Suprapubic skin (tissue), 4 donors: ENCODE measurements around the gene PLA2R1. TPM values are rescaled to one million over a fixed set of nuclear protein-coding genes. Genes with fewer than 3 reads are reported as not detected.
"Not testable (repeated sequence)": the region's sequence is repeated elsewhere in the genome, so short reads cannot be mapped to it uniquely, and the experiment has no call there.

ENCODE experiments used
- DNase-seq, 2 donors: peaks; one replicate each; pipeline ENCODE4 v3.0.0-alpha.2; 2019; ENCODE audit warnings: low spot score in 2 of 2
- H3K27ac ChIP-seq: fragments of 200-600 bp; sonication (generic); one replicate; pipeline ENCODE4 v1.5.1; 2019
- H3K27me3 ChIP-seq: fragments of 200-600 bp; sonication (generic); one replicate; pipeline ENCODE4 v1.5.1; 2019
- H3K36me3 ChIP-seq: fragments of 200-600 bp; sonication (generic); one replicate; pipeline ENCODE4 v1.5.1; 2019
- H3K4me1 ChIP-seq: fragments of 200-600 bp; sonication (generic); one replicate; pipeline ENCODE4 v1.5.1; 2019
- H3K4me3 ChIP-seq: fragments of 200-600 bp; sonication (generic); one replicate; pipeline ENCODE4 v1.5.1; 2019; ENCODE audit warnings: mild to moderate bottlenecking
- H3K9me3 ChIP-seq: fragments of 200-600 bp; sonication (generic); one replicate; pipeline ENCODE4 v1.5.1; 2019
- EP300 ChIP-seq: sonication (generic); formaldehyde crosslinking; IDR thresholded peaks from one replicate; pipeline ENCODE4 v1.6.1; 2017; ENCODE audit warnings: antibody characterized with exemption
- POLR2A ChIP-seq, 2 donors: fragments of 450-650 bp; IDR thresholded peaks; one replicate each; pipeline ENCODE4 v1.6.1; 2017; ENCODE audit warnings: antibody characterized with exemption in 2 of 2, mild to moderate bottlenecking in 2 of 2, moderate library complexity in 2 of 2
- POLR2AphosphoS5 ChIP-seq, 3 donors: sonication (generic); formaldehyde crosslinking; IDR thresholded peaks; one replicate each; pipeline ENCODE4 v1.6.1; 2017; ENCODE audit warnings: antibody characterized with exemption in 3 of 3
- WGBS: methylation state at CpG from one replicate; pipeline ENCODE4 v1.1.5; 2018; 5-methylcytosine and 5-hydroxymethylcytosine counted together
- total RNA-seq, 4 donors: library from RNA; depleted of rRNA; stranded (reverse); fragments of >200 nt; gene quantifications; one replicate each; pipeline ENCODE4 v1.1.0, GENCODE V29; 2016
- TF ChIP-seq, protein P1 (sequence below), 2 donors: fragments of 200-600 bp in 1 of 2; fragments of 450-650 bp in 1 of 2; sonication (generic) in 1 of 2; IDR thresholded peaks; one replicate each; pipeline ENCODE4 v1.5.1; 2016 to 2019; ENCODE audit warnings: antibody characterized with exemption in 2 of 2, mild to moderate bottlenecking in 1 of 2, moderate library complexity in 1 of 2

PLA2R1 gene
- total RNA-seq, 4 donors from 2014 or later: 31.3 to 68.8 (median 40.8) TPM

DNA sequence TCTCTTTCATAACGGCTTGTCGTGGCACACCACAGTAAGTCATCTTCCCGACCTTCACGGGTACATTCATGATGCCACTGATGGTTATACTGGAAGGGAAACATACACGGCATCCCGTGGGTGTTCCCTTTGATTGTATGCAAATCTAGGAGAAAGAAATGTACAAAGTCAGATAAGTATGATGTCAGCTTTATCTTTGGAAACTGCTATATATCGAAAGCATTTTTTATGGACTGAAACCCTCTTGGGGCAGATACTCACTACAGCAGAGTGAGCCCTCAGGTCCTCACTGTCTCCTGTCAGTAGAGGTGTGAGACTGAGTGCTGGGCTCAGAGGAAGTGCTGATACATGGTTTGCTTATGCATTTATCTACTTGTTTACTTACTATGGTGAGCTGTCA, 20.4 kb downstream of the PLA2R1 start:
- H3K27me3 ChIP-seq: no peaks in the 10 kb centered on the region
- H3K36me3 ChIP-seq: peaks cover 27% of the 10 kb centered on the region
- H3K4me1 ChIP-seq: peaks cover 10% of the 10 kb centered on the region
- WGBS: 83% methylated on average over 7 of the region's 7 CpGs
- DNase-seq: no peak
- no peak overlapping the region for H3K4me3 ChIP-seq
- H3K9me3 ChIP-seq: no peaks in the 10 kb centered on the region
- no peak for TF ChIP-seq EP300
- TF ChIP-seq, protein P1, sequence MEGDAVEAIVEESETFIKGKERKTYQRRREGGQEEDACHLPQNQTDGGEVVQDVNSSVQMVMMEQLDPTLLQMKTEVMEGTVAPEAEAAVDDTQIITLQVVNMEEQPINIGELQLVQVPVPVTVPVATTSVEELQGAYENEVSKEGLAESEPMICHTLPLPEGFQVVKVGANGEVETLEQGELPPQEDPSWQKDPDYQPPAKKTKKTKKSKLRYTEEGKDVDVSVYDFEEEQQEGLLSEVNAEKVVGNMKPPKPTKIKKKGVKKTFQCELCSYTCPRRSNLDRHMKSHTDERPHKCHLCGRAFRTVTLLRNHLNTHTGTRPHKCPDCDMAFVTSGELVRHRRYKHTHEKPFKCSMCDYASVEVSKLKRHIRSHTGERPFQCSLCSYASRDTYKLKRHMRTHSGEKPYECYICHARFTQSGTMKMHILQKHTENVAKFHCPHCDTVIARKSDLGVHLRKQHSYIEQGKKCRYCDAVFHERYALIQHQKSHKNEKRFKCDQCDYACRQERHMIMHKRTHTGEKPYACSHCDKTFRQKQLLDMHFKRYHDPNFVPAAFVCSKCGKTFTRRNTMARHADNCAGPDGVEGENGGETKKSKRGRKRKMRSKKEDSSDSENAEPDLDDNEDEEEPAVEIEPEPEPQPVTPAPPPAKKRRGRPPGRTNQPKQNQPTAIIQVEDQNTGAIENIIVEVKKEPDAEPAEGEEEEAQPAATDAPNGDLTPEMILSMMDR (IDR thresholded peaks at IDR 0.05): no peak
- TF ChIP-seq POLR2A (IDR thresholded peaks at IDR 0.05): no peak
- TF ChIP-seq POLR2AphosphoS5 (IDR thresholded peaks at IDR 0.05): no peak
- no peak overlapping the region for H3K27ac ChIP-seq

DNA sequence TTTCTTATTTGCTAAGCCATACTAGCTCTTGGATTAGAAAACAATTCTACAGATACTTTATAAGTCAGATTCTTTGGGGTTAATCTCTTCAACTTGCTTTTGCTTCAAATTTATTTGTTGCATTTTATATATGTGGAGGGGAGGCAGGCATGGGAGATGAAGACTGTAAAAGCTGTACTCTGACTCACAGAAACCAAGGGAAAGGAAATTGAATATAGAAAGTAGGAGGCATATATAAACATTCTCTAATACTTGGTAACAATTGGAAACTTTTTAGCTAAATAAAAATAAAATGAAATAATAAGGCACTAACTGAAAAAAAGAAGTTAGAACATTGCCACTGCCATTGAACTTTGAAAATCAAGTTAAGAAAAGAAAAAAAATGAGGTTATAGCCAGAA, 21.3 kb downstream of the PLA2R1 start:
- Histone ChIP-seq H3K9me3 (no peaks in the 10 kb centered on the region), H3K27ac (no peak overlapping the region), H3K4me1 (peaks cover 10% of the 10 kb centered on the region), H3K27me3 (no peaks in the 10 kb centered on the region), H3K4me3 (no peak overlapping the region), H3K36me3 (peaks cover 27% of the 10 kb centered on the region)
- TF ChIP-seq POLR2A (IDR thresholded peaks at IDR 0.05) (no peak), POLR2AphosphoS5 (IDR thresholded peaks at IDR 0.05) (no peak), EP300 (no peak)
- TF ChIP-seq, protein P1 (IDR thresholded peaks at IDR 0.05): no peak
- DNase-seq: no peak

DNA sequence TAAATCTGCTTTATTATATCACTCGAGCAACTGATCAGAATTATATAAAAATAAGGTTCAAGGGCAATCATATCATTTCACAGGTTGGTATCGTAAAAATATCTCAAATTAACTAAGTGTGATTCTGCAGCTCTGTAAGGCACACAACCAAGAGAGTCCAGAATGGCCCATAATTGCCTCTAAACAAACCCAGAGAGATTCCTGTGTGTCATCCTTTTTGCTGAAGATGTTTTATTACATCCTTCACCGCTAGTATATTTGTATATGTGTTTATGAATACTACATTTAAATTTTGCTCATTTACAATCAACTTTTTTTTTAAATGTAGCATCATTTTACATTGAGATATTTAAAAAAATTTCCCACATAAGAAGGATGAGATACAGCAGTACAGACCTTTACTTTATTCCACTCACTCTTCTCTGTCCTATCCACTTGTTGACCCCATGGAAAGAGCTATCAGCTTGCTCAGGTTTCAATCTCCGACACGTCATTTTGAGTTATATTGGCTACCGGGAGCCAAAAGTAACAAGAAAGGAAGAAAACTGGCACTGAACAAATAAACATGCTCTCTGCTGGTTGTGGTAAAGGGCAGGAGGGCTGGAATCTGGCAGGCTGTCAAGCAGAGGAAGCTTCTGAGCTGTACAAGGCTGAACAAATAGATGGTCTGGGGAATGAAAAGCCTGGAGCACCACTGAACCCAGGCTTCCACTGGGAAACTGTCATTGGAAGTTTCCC, 23.1 kb downstream of the PLA2R1 start:
- H3K36me3 ChIP-seq: peaks cover 20% of the 10 kb centered on the region
- 78% methylated on average over 6 of the region's 6 CpGs for WGBS
- no peak for DNase-seq

DNA sequence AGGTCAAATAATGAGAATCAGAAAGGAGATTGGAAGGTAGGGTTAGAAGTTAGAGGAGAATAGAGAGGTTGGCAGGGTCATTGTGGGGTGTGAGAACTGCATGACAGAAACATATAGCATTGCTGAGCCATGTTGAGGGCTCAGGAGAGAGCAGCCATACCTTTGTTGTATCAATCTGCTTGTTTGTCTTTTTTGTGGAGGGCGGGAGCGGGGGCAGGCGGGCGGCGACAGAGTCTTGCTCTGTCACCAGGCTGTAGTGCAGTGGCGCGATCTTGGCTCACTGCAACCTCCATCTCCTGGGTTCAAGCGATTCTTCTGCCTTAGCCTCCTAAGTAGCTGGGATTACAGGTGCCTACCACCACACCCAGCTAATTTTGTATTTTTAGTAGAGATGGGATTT, 23.8 kb downstream of the PLA2R1 start:
- not testable (repeated sequence) for H3K4me1 ChIP-seq, DNase-seq, H3K9me3 ChIP-seq, H3K4me3 ChIP-seq, H3K27ac ChIP-seq, H3K27me3 ChIP-seq
- WGBS: 97% methylated on average over 8 of the region's 8 CpGs
- H3K36me3 ChIP-seq: peaks cover 18% of the 10 kb centered on the region

More for the DNA sequence above, 23.1 kb downstream of the PLA2R1 start:
- no peak overlapping the region for H3K4me3 ChIP-seq
- H3K27me3 ChIP-seq: no peaks in the 10 kb centered on the region
- peaks cover 10% of the 10 kb centered on the region for H3K4me1 ChIP-seq
- TF ChIP-seq EP300 (no peak), POLR2A (IDR thresholded peaks at IDR 0.05) (no peak), POLR2AphosphoS5 (IDR thresholded peaks at IDR 0.05) (no peak)
- TF ChIP-seq, protein P1 (IDR thresholded peaks at IDR 0.05): no peak
- no peak overlapping the region for H3K27ac ChIP-seq
- H3K9me3 ChIP-seq: no peaks in the 10 kb centered on the region

DNA sequence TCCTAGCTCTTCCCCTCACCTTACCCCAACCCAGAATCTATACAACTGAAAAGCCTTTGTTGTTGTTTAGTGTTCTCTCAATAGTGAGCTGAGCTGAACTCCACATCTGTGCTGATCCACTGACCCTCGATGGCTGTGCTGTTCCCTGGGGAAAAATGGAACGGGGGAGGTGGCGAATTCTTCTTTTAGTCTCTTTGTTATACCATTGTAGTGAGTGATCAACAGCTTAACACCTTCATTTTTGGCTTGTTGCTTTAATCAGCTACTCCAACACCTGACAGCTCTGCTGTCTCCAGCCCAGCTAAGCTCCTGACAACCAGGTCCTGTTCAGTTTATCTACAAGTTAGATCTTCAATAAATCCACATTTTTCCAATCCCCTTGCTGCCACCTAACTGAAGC, 25.7 kb downstream of the PLA2R1 start:
- H3K9me3 ChIP-seq: no peaks in the 10 kb centered on the region
- peaks cover 16% of the 10 kb centered on the region for H3K36me3 ChIP-seq
- H3K4me3 ChIP-seq: no peak overlapping the region
- DNase-seq: no peak
- no peaks in the 10 kb centered on the region for H3K27me3 ChIP-seq
- no peak overlapping the region for H3K27ac ChIP-seq
- WGBS: 61% methylated on average over 3 of the region's 3 CpGs
- TF ChIP-seq POLR2A (IDR thresholded peaks at IDR 0.05) (no peak), POLR2AphosphoS5 (IDR thresholded peaks at IDR 0.05) (no peak), EP300 (no peak)
- TF ChIP-seq, protein P1 (IDR thresholded peaks at IDR 0.05): no peak
- H3K4me1 ChIP-seq: peaks cover 10% of the 10 kb centered on the region

DNA sequence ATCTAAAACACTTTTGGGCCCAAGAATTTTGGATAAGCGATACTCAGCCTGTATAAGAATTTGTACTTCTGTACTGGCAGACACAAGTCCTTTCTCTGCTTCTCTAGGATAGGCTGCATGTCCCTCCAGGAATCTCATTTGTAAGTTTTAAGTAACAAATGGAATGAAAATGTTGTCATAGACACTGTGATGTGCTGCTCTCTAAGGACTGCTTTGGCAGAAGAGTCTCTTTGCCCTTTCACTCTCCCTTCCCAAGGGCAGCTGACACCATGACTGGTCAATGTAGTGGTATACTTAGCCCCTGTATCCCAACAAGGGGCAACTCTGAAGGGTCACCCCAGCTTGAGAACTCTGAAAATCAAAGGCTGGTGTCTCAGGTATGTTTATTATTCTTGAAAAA, 27.3 kb downstream of the PLA2R1 start:
- WGBS: 100% methylated on average over 1 of the region's 1 CpG
- Histone ChIP-seq H3K27me3 (no peaks in the 10 kb centered on the region), H3K4me3 (no peak overlapping the region), H3K9me3 (no peaks in the 10 kb centered on the region), H3K36me3 (peaks cover 16% of the 10 kb centered on the region), H3K4me1 (peaks cover 5% of the 10 kb centered on the region), H3K27ac (no peak overlapping the region)
- TF ChIP-seq POLR2A (IDR thresholded peaks at IDR 0.05) (no peak), EP300 (no peak)
- TF ChIP-seq, protein P1 (IDR thresholded peaks at IDR 0.05): no peak
- no peak for DNase-seq
